HL-60 (cell line): ENCODE data around the gene CERS4.

Experiments used
- CTCF ChIP-seq: IDR thresholded peaks from one replicate; pipeline ENCODE4 v1.5.1; 2011; ENCODE audit warnings: low read length, control low read depth, inconsistent platforms; ENCODE audit not compliant: insufficient read depth
- GABPA ChIP-seq: IDR thresholded peaks from 2 replicates; pipeline ENCODE4 v1.6.1; 2012; ENCODE audit warnings: low read depth

GRCh38 chr19:8257052-8257443, 47.9 kb downstream of the CERS4 start:
- TF ChIP-seq CTCF (no peak), GABPA (no peak)
